K562 (cell line): Measurements from ENCODE around the gene CHAF1A. TPM values are rescaled to one million over a fixed set of nuclear protein-coding genes. Genes with fewer than 3 reads are reported as not detected.

Experiments used
- CBX2 ChIP-seq: fragments of 200-600 bp; sonication (generic); IDR thresholded peaks from one replicate; pipeline ENCODE4 v1.6.1; 2012; ENCODE audit warnings: mild to moderate bottlenecking, low read length, inconsistent platforms; ENCODE audit not compliant: insufficient read depth, poor library complexity, severe bottlenecking
- CEBPB ChIP-seq: fragments of 450-650 bp; IDR thresholded peaks from 2 replicates; pipeline ENCODE4 v1.6.1; 2016; ENCODE audit warnings: missing genetic modification characterization, missing compliant biosample characterization
- CTBP1 ChIP-seq: fragments of 450-650 bp; IDR thresholded peaks from 2 replicates; pipeline ENCODE4 v1.6.1; 2016; ENCODE audit warnings: borderline replicate concordance
- DACH1 ChIP-seq: fragments of 450-650 bp; IDR thresholded peaks from 2 replicates; pipeline ENCODE4 v1.6.1; 2018; ENCODE audit not compliant: partially characterized antibody
- GATAD2B ChIP-seq: fragments of 450-650 bp; IDR thresholded peaks from 2 replicates; pipeline ENCODE4 v1.6.1; 2017; ENCODE audit warnings: mild to moderate bottlenecking, borderline replicate concordance
- HDGF ChIP-seq: fragments of 450-650 bp; IDR thresholded peaks from 2 replicates; pipeline ENCODE4 v1.6.1; 2016
- MAZ ChIP-seq, 2 experiments: fragments of 450-650 bp in 1 of 2; sonication (generic) in 1 of 2; formaldehyde crosslinking; IDR thresholded peaks in 1 of 2; conservative IDR thresholded peaks in 1 of 2; 2 replicates each; pipeline versions ENCODE4 v1.4.0 to v1.5.0; 2020; ENCODE audit warnings: mild to moderate bottlenecking in 1 of 2, missing genetic modification reagents in 1 of 2
- NR2C1 ChIP-seq, 2 experiments: fragments of 450-650 bp; IDR thresholded peaks; 2 replicates each; pipeline ENCODE4 v1.6.1; 2017; ENCODE audit warnings: mild to moderate bottlenecking in 2 of 2, antibody characterized with exemption in 1 of 2, inconsistent platforms in 1 of 2, missing compliant biosample characterization in 1 of 2, missing genetic modification characterization in 1 of 2
- STAT5B ChIP-seq: fragments of 250-450 bp; sonication (Bioruptor Pico); IDR thresholded peaks from 2 replicates; pipeline ENCODE4 v1.8.0; 2021; ENCODE audit warnings: mild to moderate bottlenecking, inconsistent platforms
- ZKSCAN8 ChIP-seq: fragments of 200-800 bp; sonication (Bioruptor generic); IDR thresholded peaks from 2 replicates; pipeline ENCODE4 v1.6.1; 2016; ENCODE audit warnings: missing genetic modification characterization, missing compliant biosample characterization
- ZNF586 ChIP-seq: fragments of 450-650 bp; formaldehyde crosslinking; conservative IDR thresholded peaks from 2 replicates; pipeline ENCODE4 v1.4.0; 2020; ENCODE audit warnings: mild to moderate bottlenecking, moderate library complexity
- ZNF780A ChIP-seq: fragments of 250-450 bp; sonication (Bioruptor Pico); IDR thresholded peaks from 2 replicates; pipeline ENCODE4 v1.5.0; 2021; ENCODE audit warnings: mild to moderate bottlenecking
- ZZZ3 ChIP-seq: fragments of 450-650 bp; IDR thresholded peaks from 2 replicates; pipeline ENCODE4 v1.6.1; 2016; ENCODE audit warnings: antibody characterized with exemption, mild to moderate bottlenecking, moderate library complexity
- polyA plus RNA-seq, 8 experiments: library from polyadenylated mRNA; depleted of rRNA in 4 of 8; stranded (reverse) in 5 of 8; unstranded in 3 of 8; fragments of >200 nt; fragmentation: Nextera tagmentation in 2 of 8; fragmentation: Illumina TruSeq in 1 of 8; extraction: Ambion mirVana in 2 of 8; extraction: Trizol in 1 of 8; gene quantifications; 2 replicates each; pipeline versions ENCODE4 v1.2.1 to v1.2.3, GENCODE V29; 2011 to 2014; ENCODE audit warnings: inconsistent platforms in 1 of 8, missing spikeins in 1 of 8
- total RNA-seq, 7 experiments: library from RNA; depleted of rRNA in 6 of 7; stranded (reverse); fragments of >200 nt in 6 of 7; fragmentation: Illumina TruSeq in 2 of 7; extraction: Trizol in 2 of 7; gene quantifications; 2 replicates each; pipeline versions ENCODE4 v1.2.1 to v1.2.3, GENCODE V29; 2011 to 2021; ENCODE audit warnings: low replicate concordance in 1 of 7
- TF ChIP-seq, protein P1 (sequence below), 2 experiments: fragments of 450-650 bp in 1 of 2; sonication (generic) in 1 of 2; formaldehyde crosslinking; conservative IDR thresholded peaks; 2 replicates each; pipeline versions ENCODE4 v1.4.0 to v1.8.1; 2020 to 2022; ENCODE audit warnings: mild to moderate bottlenecking in 1 of 2, missing genetic modification reagents in 1 of 2
- TF ChIP-seq, protein P2 (sequence below): fragments of 450-650 bp; IDR thresholded peaks from 2 replicates; pipeline ENCODE4 v1.6.1; 2017; ENCODE audit warnings: mild to moderate bottlenecking, moderate library complexity
- TF ChIP-seq, protein P3 (sequence below): fragments of 450-650 bp; IDR thresholded peaks from 2 replicates; pipeline ENCODE4 v1.6.1; 2018; ENCODE audit warnings: mild to moderate bottlenecking, low read depth; ENCODE audit not compliant: partially characterized antibody
- TF ChIP-seq, protein P4 (sequence below): sonication (generic); formaldehyde crosslinking; IDR thresholded peaks from 2 replicates; pipeline ENCODE4 v1.8.0; 2022; ENCODE audit warnings: mild to moderate bottlenecking, low read depth, missing genetic modification reagents
- TF ChIP-seq, protein P5 (sequence below): fragments of 250-450 bp; sonication (Bioruptor Pico); IDR thresholded peaks from 2 replicates; pipeline ENCODE4 v1.5.0; 2021; ENCODE audit warnings: mild to moderate bottlenecking, moderate library complexity

Gene CHAF1A
- total and polyA plus RNA-seq, 9 of the 15 experiments (the other 6 are each of a cell fraction or from before 2014, with no cell fraction given) = 1.6 to 86.9 (median 45.2) TPM

DNA sequence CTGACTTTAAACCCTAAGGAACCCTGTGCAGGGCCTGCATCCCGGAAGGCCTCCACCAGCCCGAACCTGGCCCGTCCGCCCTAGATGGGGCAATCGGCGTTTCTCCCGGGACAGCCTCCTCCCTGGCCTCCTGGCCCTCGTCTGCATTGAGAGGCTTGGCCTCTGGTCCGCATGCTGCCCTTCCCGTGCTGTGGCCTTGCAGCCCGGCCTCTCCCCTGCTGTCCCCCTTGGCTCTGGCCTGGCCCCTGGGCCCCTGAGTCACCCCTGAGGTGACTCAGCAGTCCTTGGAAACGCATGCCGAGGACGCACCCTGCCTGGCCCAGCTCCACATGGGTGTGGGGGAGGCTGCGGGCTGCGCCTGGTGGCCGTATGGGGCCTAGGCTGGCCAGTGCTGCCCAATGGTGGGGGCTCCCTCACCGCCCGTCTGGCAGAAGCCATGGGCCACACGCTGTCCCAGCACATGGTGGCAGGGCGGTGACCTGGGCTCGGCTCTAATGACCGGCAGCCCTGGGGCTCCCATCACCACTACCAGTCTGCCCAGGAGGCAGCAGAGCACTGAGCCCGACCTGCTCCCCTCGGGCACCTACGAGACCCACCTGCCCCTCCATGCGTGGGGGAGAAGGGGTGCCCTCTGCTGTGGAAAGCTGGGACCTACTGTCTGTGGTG lies 27.8 kb upstream of the CHAF1A start (continued):
- TF ChIP-seq, protein P1, sequence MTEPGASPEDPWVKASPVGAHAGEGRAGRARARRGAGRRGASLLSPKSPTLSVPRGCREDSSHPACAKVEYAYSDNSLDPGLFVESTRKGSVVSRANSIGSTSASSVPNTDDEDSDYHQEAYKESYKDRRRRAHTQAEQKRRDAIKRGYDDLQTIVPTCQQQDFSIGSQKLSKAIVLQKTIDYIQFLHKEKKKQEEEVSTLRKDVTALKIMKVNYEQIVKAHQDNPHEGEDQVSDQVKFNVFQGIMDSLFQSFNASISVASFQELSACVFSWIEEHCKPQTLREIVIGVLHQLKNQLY (CRISPR knock-in tag; conservative IDR thresholded peaks at IDR 0.05) = peak in 1 of 2 experiments; percentile 83; a peak in 2 of 4 replicates
- 0 out of 2 replicates have a peak, but pooled peaks have one; percentile 13 for TF ChIP-seq NR2C1 (IDR thresholded peaks at IDR 0.05)
- TF ChIP-seq NR2C1 (tag; IDR thresholded peaks at IDR 0.05) = peak; percentile 77
- peak; percentile 66 for TF ChIP-seq CEBPB (tag)
- TF ChIP-seq GATAD2B = peak; percentile 66
- no peak for TF ChIP-seq DACH1
- peak; percentile 93 to 97 for TF ChIP-seq MAZ (CRISPR knock-in tag; conservative IDR thresholded peaks at IDR 0.05 in 1 of 2, IDR thresholded peaks at IDR 0.05 in 1 of 2)
- no peak for TF ChIP-seq ZZZ3
- TF ChIP-seq ZKSCAN8 (CRISPR knock-in tag) = peak; percentile 82; the same call in 1 of the 2 replicates
- TF ChIP-seq HDGF = peak; percentile 15; the same call in 1 of the 2 replicates
- TF ChIP-seq, protein P2, sequence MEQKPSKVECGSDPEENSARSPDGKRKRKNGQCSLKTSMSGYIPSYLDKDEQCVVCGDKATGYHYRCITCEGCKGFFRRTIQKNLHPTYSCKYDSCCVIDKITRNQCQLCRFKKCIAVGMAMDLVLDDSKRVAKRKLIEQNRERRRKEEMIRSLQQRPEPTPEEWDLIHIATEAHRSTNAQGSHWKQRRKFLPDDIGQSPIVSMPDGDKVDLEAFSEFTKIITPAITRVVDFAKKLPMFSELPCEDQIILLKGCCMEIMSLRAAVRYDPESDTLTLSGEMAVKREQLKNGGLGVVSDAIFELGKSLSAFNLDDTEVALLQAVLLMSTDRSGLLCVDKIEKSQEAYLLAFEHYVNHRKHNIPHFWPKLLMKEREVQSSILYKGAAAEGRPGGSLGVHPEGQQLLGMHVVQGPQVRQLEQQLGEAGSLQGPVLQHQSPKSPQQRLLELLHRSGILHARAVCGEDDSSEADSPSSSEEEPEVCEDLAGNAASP = no peak
- TF ChIP-seq, protein P3, sequence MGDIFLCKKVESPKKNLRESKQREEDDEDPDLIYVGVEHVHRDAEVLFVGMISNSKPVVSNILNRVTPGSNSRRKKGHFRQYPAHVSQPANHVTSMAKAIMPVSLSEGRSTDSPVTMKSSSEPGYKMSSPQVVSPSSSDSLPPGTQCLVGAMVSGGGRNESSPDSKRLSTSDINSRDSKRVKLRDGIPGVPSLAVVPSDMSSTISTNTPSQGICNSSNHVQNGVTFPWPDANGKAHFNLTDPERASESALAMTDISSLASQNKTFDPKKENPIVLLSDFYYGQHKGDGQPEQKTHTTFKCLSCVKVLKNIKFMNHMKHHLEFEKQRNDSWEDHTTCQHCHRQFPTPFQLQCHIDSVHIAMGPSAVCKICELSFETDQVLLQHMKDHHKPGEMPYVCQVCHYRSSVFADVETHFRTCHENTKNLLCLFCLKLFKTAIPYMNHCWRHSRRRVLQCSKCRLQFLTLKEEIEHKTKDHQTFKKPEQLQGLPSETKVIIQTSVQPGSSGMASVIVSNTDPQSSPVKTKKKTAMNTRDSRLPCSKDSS = no peak
- peak; percentile 18; the same call in 1 of the 2 replicates for TF ChIP-seq ZNF586 (CRISPR knock-in tag)
- TF ChIP-seq CBX2 = no peak
- TF ChIP-seq STAT5B (CRISPR knock-in tag) = no peak
- TF ChIP-seq, protein P4, sequence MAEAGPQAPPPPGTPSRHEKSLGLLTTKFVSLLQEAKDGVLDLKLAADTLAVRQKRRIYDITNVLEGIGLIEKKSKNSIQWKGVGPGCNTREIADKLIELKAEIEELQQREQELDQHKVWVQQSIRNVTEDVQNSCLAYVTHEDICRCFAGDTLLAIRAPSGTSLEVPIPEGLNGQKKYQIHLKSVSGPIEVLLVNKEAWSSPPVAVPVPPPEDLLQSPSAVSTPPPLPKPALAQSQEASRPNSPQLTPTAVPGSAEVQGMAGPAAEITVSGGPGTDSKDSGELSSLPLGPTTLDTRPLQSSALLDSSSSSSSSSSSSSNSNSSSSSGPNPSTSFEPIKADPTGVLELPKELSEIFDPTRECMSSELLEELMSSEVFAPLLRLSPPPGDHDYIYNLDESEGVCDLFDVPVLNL (CRISPR knock-in tag) = no peak
- TF ChIP-seq, protein P5, sequence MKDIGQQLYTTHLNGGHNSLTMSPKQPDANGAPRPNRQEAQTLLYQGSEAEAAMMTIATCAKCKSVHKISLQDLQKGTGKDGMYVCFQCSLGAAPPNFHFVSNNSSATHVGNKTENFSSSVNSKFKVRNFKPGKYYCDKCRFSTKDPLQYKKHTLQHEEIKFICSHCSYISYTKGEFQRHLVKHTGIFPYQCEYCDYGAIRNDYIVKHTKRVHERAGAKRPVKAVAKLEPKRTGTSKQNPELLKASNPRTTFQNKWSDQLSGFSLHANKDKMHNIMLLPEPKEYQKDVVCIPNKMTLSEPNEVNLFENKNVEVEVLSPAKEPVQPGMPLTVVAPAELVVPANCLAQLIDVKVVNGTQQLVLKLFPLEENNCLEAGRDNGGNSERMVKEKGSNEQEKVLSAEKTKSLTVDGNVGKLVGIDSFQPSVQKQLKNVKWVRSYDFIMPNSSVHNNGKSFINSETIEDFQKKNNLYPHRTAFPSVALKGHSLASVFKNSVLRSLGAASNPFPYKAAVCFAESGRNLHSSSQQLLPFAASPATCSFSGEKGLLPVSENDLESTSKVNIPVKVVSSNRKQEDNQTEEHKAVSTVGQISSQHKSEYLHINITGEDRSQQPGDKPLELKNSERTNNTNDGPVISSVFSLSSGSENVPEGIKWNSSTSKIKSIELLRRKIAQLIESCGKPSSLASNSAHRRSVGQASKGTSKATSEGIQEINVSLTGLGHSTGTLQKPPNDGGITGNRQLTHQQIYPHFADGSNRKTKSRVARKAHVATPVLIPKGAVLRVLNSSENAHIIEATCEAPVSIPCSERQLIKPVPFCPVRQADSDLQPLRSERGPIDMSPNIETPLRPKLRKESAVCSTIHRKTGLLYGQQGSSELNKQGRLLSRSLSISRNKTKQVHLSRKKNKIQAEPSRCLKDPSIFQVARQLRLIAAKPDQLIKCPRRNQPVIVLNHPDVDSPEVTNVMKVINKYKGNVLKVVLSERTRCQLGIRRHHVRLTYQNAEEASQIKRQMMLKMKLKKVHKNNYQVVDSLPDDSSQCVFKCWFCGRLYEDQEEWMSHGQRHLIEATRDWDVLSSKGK = no peak
- peak; percentile 86 for TF ChIP-seq CTBP1
- TF ChIP-seq ZNF780A (CRISPR knock-in tag) = no peak; the same call in 1 of the 2 replicates
